GM23338 (cell line): ENCODE results near the gene PDSS2. TPM values are rescaled to one million over a fixed set of nuclear protein-coding genes. Genes with fewer than 3 reads are reported as not detected.

Source experiments
- ATAC-seq: fragments of 200-7000 bp; cut with Tn5 transposase; 3 replicates; pipeline ENCODE4 v1.9.1; 2020
- DNase-seq: peaks from one replicate; pipeline ENCODE4 v3.0.0-alpha.2; 2015; ENCODE audit warnings: low spot score
- H2AFZ ChIP-seq: fragments of 200-600 bp; sonication (generic); 2 replicates; pipeline ENCODE4 v1.8.0; 2016; ENCODE audit warnings: antibody characterized with exemption, mild to moderate bottlenecking, moderate library complexity
- H3F3A ChIP-seq: fragments of 200-600 bp; sonication (generic); replicated peaks from 2 replicates; pipeline ENCODE4 v1.8.0; 2017; ENCODE audit warnings: antibody characterized with exemption, mixed run types, low read depth
- H3K27ac ChIP-seq: fragments of 200-600 bp; sonication (generic); 2 replicates; pipeline ENCODE4 v1.6.1; 2016; ENCODE audit warnings: low read depth
- H3K27me3 ChIP-seq: fragments of 200-600 bp; sonication (generic); 2 replicates; pipeline ENCODE4 v1.8.0; 2016; ENCODE audit warnings: mild to moderate bottlenecking, mixed run types, moderate library complexity; ENCODE audit not compliant: insufficient read depth
- H3K36me3 ChIP-seq: fragments of 200-600 bp; sonication (generic); 2 replicates; pipeline ENCODE4 v1.8.0; 2016; ENCODE audit warnings: mild to moderate bottlenecking; ENCODE audit not compliant: insufficient read depth
- H3K4me1 ChIP-seq: fragments of 200-600 bp; sonication (generic); 2 replicates; pipeline ENCODE4 v1.8.0; 2016; ENCODE audit warnings: mild to moderate bottlenecking, moderate library complexity; ENCODE audit not compliant: insufficient read depth
- H3K4me2 ChIP-seq: fragments of 200-600 bp; sonication (generic); 2 replicates; pipeline ENCODE4 v1.7.1; 2017; ENCODE audit warnings: mixed run types
- H3K4me3 ChIP-seq: fragments of 200-600 bp; sonication (generic); 2 replicates; pipeline ENCODE4 v1.6.1; 2016; ENCODE audit warnings: mixed run types
- H3K79me2 ChIP-seq: fragments of 200-600 bp; sonication (generic); replicated peaks from 2 replicates; pipeline ENCODE4 v1.8.0; 2017; ENCODE audit warnings: mild to moderate bottlenecking; ENCODE audit not compliant: insufficient read depth
- H3K9me2 ChIP-seq: fragments of 200-600 bp; sonication (generic); 2 replicates; pipeline ENCODE4 v1.8.0; 2017; ENCODE audit not compliant: insufficient read depth
- H4K20me1 ChIP-seq: fragments of 200-600 bp; sonication (generic); replicated peaks from 2 replicates; pipeline ENCODE4 v1.8.0; 2017; ENCODE audit warnings: mild to moderate bottlenecking; ENCODE audit not compliant: insufficient read depth
- H3K27ac Mint-ChIP-seq: 2 replicates; pipeline ENCODE4 v1.8.0; 2020; ENCODE audit warnings: inconsistent platforms, mild to moderate bottlenecking, moderate library complexity, mixed read lengths
- H3K27me3 Mint-ChIP-seq: 3 replicates; pipeline ENCODE4 v1.8.0; 2022; ENCODE audit warnings: low read depth, mild to moderate bottlenecking, moderate library complexity, mixed read lengths, inconsistent platforms; ENCODE audit not compliant: insufficient read depth, poor library complexity
- H3K36me3 Mint-ChIP-seq: 3 replicates; pipeline ENCODE4 v1.8.0; 2021; ENCODE audit warnings: low read depth, mild to moderate bottlenecking, inconsistent platforms, moderate library complexity, mixed read lengths
- H3K4me1 Mint-ChIP-seq: 3 replicates; pipeline ENCODE4 v1.8.0; 2020; ENCODE audit warnings: mild to moderate bottlenecking, inconsistent platforms, mixed read lengths
- H3K4me3 Mint-ChIP-seq: 3 replicates; pipeline ENCODE4 v1.8.0; 2021; ENCODE audit warnings: moderate library complexity, mild to moderate bottlenecking, inconsistent platforms, mixed read lengths
- H3K9me3 Mint-ChIP-seq: 3 replicates; pipeline ENCODE4 v1.8.0; 2020; ENCODE audit warnings: moderate library complexity, mild to moderate bottlenecking, inconsistent platforms, mixed read lengths
- CREB1 ChIP-seq: fragments of 250-450 bp; sonication (Bioruptor Pico); IDR thresholded peaks from 2 replicates; pipeline ENCODE4 v1.5.0; 2020; ENCODE audit warnings: low read depth, mild to moderate bottlenecking, moderate library complexity
- CTCF ChIP-seq, 2 experiments: fragments of 200-600 bp in 1 of 2; sonication (generic) in 1 of 2; conservative IDR thresholded peaks; 2 replicates each; pipeline versions ENCODE4 v1.5.1 to v1.6.1; 2016 to 2017; ENCODE audit warnings: antibody characterized with exemption in 2 of 2, low read depth in 2 of 2, mild to moderate bottlenecking in 2 of 2, moderate library complexity in 1 of 2
- ETS1 ChIP-seq: IDR thresholded peaks from 2 replicates; pipeline ENCODE4 v1.6.1; 2016; ENCODE audit warnings: antibody characterized with exemption
- EZH2 ChIP-seq: fragments of 200-600 bp; sonication (generic); IDR thresholded peaks from one replicate; pipeline ENCODE4 v1.8.0; 2017; ENCODE audit warnings: antibody characterized with exemption, mild to moderate bottlenecking, low read depth; ENCODE audit not compliant: unreplicated experiment
- EZH2phosphoT487 ChIP-seq: fragments of 200-600 bp; sonication (generic); IDR thresholded peaks from one replicate; pipeline ENCODE4 v1.8.1; 2018; ENCODE audit warnings: antibody characterized with exemption; ENCODE audit not compliant: unreplicated experiment
- JUNB ChIP-seq: IDR thresholded peaks from one replicate; pipeline ENCODE4 v1.6.1; 2016; ENCODE audit warnings: antibody characterized with exemption; ENCODE audit not compliant: unreplicated experiment
- NANOG ChIP-seq: IDR thresholded peaks from 2 replicates; pipeline ENCODE4 v1.6.1; 2016; ENCODE audit warnings: antibody characterized with exemption, borderline replicate concordance
- POLR2AphosphoS5 ChIP-seq: IDR thresholded peaks from 2 replicates; pipeline ENCODE4 v1.6.1; 2016; ENCODE audit warnings: antibody characterized with exemption, low read depth
- REST ChIP-seq: IDR thresholded peaks from one replicate; pipeline ENCODE4 v1.6.1; 2018; ENCODE audit warnings: antibody characterized with exemption; ENCODE audit not compliant: unreplicated experiment
- STAT1 ChIP-seq: IDR thresholded peaks from one replicate; pipeline ENCODE4 v1.6.1; 2016; ENCODE audit warnings: antibody characterized with exemption; ENCODE audit not compliant: unreplicated experiment
- ZNF114 ChIP-seq: fragments of 250-450 bp; sonication (Bioruptor Pico); IDR thresholded peaks from 2 replicates; pipeline ENCODE4 v1.5.0; 2020; ENCODE audit warnings: mild to moderate bottlenecking, moderate library complexity
- ZNF331 ChIP-seq: fragments of 250-450 bp; sonication (Bioruptor Pico); IDR thresholded peaks from 2 replicates; pipeline ENCODE4 v1.5.0; 2020; ENCODE audit warnings: low read depth, mild to moderate bottlenecking, moderate library complexity
- ZNF462 ChIP-seq: fragments of 250-450 bp; sonication (Bioruptor Pico); IDR thresholded peaks from 2 replicates; pipeline ENCODE4 v1.5.0; 2020; ENCODE audit warnings: mild to moderate bottlenecking, moderate library complexity
- polyA plus RNA-seq: library from polyadenylated mRNA; unstranded; fragments of >200 nt; fragmentation: Nextera tagmentation; extraction: Ambion mirVana; gene quantifications from 2 replicates; pipeline ENCODE4 v1.2.1, GENCODE V29; 2016
- total RNA-seq: library from RNA; depleted of rRNA; stranded (reverse); fragments of >200 nt; shearing (Covaris generic); gene quantifications from 2 replicates; pipeline ENCODE4 v1.2.3, GENCODE V29; 2014

PDSS2 gene
- total and polyA plus RNA-seq, 2 experiments from 2014 or later = 7.3 to 16.7 TPM

GRCh38 chr6:107488875-107489635 lies 29.7 kb upstream of the PDSS2 start:
- peak overlapping the region; percentile 100 for H3K4me2 ChIP-seq
- H3K27ac Mint-ChIP-seq = no peak overlapping the region
- H3K27me3 Mint-ChIP-seq = peaks cover 36% of the 10 kb centered on the region
- 0 out of 2 replicates have a peak, but pooled peaks cover 5% of the 10 kb centered on the region for H3K79me2 ChIP-seq
- peak overlapping the region; percentile 94 for H3K4me3 ChIP-seq
- peaks cover 12% of the 10 kb centered on the region for H3K4me1 Mint-ChIP-seq
- H3K9me2 ChIP-seq = no peaks in the 10 kb centered on the region
- TF ChIP-seq POLR2AphosphoS5 = no peak
- TF ChIP-seq ZNF114 (CRISPR knock-in tag) = no peak
- TF ChIP-seq STAT1 = no peak
- TF ChIP-seq EZH2phosphoT487 = no peak
- TF ChIP-seq ZNF462 (CRISPR knock-in tag) = no peak
- TF ChIP-seq NANOG = no peak
- TF ChIP-seq CTCF (conservative IDR thresholded peaks at IDR 0.05; ENCODE audit: low read depth in 2 of 2) = 0 out of 4 replicates have a peak, but pooled peaks of 1 of the 2 experiments have one; percentile 3
- TF ChIP-seq ETS1 = no peak
- no peak for TF ChIP-seq CREB1 (CRISPR knock-in tag)
- TF ChIP-seq REST = no peak
- no peak for TF ChIP-seq ZNF331 (CRISPR knock-in tag)
- TF ChIP-seq JUNB = no peak
- peak; percentile 31 for TF ChIP-seq EZH2
- no peaks in the 10 kb centered on the region for H4K20me1 ChIP-seq
- no peaks in the 10 kb centered on the region; the same call in 2 of the 3 replicates for H3K9me3 Mint-ChIP-seq
- H3K27ac ChIP-seq = no peak overlapping the region
- peaks cover 80% of the 10 kb centered on the region for H3K27me3 ChIP-seq
- H2AFZ ChIP-seq = peak overlapping the region; percentile 98
- ATAC-seq = peak; percentile 64
- 0 out of 2 replicates have a peak, but pooled peaks cover 9% of the 10 kb centered on the region for H3F3A ChIP-seq
- peaks cover 29% of the 10 kb centered on the region for H3K4me1 ChIP-seq
- DNase-seq = peak; percentile 86
- H3K4me3 Mint-ChIP-seq = no peak overlapping the region; the same call in 1 of the 3 replicates
- no peaks in the 10 kb centered on the region for H3K36me3 ChIP-seq
- no peaks in the 10 kb centered on the region; the same call in 2 of the 3 replicates for H3K36me3 Mint-ChIP-seq
